Right lobe of liver (tissue), 4 donors: ENCODE data around the gene RNU6-8.

Experiments used
- POLR2A ChIP-seq: fragments of 450-650 bp; IDR thresholded peaks from one replicate; pipeline ENCODE4 v1.6.1; 2017; ENCODE audit warnings: antibody characterized with exemption, mild to moderate bottlenecking
- TF ChIP-seq, protein P1 (sequence below), 4 donors: fragments of 200-600 bp in 3 of 4; fragments of 450-650 bp in 1 of 4; IDR thresholded peaks; one replicate each; pipeline versions ENCODE4 v1.5.1 to v1.8.0; 2016 to 2022; ENCODE audit warnings: antibody characterized with exemption in 4 of 4, mild to moderate bottlenecking in 2 of 4
- donor health status: DM: no; HTN: no; CAD: no.
- donor health status: DM: no; HTN: no; CAD: no.
- donor health status: DM: no; HTN: yes; CAD: no.

DNA sequence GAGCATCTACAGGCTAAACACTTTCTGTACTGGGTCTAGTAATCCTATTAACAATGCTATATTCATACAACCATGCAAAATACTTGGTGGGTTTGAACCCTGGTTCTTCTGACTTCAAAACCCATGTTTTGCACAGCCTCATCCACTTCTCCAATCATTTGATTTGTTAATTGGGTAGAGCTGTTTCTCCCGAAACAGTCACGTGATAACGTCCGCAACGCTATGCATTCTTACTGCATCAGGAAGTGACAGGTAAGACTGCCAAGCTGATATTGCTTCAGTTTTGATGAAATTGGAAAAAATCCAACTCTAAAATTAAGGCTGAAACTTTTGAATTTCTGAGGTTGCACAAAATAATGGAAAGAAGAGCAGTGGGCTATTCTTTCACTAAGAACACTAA lies 31.6 kb downstream of the RNU6-8 start:
- no peak for TF ChIP-seq POLR2A
- TF ChIP-seq, protein P1, sequence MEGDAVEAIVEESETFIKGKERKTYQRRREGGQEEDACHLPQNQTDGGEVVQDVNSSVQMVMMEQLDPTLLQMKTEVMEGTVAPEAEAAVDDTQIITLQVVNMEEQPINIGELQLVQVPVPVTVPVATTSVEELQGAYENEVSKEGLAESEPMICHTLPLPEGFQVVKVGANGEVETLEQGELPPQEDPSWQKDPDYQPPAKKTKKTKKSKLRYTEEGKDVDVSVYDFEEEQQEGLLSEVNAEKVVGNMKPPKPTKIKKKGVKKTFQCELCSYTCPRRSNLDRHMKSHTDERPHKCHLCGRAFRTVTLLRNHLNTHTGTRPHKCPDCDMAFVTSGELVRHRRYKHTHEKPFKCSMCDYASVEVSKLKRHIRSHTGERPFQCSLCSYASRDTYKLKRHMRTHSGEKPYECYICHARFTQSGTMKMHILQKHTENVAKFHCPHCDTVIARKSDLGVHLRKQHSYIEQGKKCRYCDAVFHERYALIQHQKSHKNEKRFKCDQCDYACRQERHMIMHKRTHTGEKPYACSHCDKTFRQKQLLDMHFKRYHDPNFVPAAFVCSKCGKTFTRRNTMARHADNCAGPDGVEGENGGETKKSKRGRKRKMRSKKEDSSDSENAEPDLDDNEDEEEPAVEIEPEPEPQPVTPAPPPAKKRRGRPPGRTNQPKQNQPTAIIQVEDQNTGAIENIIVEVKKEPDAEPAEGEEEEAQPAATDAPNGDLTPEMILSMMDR (IDR thresholded peaks at IDR 0.05): no peak
